IPS-18c (cell line): ENCODE measurements around the gene CHCHD3.

Experiments
- H3K4me3 ChIP-seq: 2 replicates; pipeline ENCODE4 v1.7.0; 2013; ENCODE audit warnings: low read depth, mild to moderate bottlenecking, low read length, moderate library complexity; ENCODE audit not compliant: insufficient read depth
- H3K9me3 ChIP-seq: one replicate; pipeline ENCODE4 v1.6.1; 2013; ENCODE audit warnings: mild to moderate bottlenecking, low read length, moderate library complexity; ENCODE audit not compliant: control insufficient read depth, insufficient read depth

The CHCHD3 gene

DNA sequence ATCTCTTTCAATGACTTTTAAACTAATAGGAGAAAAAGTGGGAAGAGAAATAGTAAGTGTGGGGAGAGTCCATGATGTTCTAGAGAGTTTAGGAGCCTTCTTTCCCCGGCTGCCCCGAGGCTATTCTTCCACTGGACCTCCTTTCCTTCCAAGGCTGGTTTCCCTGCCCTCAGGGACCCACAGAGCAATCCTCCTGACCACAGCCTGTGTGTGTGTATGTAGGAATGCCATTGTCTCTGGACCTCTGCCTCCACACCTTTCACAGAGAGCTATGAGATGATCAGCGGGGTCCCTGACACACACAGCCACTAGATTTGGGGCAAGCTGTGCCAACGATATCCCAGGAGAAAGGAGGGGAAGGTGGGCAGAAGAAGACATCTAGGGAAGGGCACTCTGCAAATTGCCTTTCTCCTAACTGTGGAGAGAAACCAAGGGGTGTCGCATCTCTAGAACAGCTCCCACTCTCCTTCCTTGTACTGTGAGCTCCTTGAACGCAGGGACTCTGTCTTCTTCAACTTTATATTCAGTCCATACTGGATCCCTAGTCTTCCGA is 13.3 kb upstream of the CHCHD3 start:
- Histone ChIP-seq H3K4me3 (no peak overlapping the region), H3K9me3 (no peaks in the 10 kb centered on the region)

GRCh38 chr7:133091943-133092464 is 10.1 kb upstream of the CHCHD3 start:
- H3K4me3 ChIP-seq, result no peak overlapping the region
- H3K9me3 ChIP-seq, result no peaks in the 10 kb centered on the region

GRCh38 chr7:133082390-133082766 is 488 bp upstream of the CHCHD3 start:
- H3K9me3 ChIP-seq, result no peaks in the 10 kb centered on the region
- H3K4me3 ChIP-seq, result no peak overlapping the region; the same call in 1 of the 2 replicates

DNA sequence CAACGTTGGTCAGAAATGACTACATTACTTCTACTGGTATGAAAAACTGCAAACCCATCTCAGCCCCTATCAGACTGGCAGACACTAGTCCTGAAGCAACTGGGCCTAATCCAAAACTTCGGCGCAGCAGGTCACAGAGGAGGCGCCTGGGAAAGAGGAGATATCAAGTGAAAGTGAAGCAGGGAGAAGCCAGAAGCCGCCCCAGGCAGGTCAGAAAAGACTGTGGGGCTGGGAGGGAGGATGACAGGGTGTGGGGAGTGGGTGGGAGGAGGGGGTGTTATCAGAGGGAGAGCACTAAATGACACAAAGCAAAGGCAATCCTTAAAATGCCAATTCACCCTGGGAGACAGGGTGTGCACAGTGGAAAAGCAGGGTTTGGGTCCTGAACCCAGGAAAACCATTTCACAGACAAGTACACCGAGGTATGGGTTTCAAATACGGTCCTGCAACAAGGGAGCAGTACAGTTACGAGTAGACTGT is 731 bp downstream of the CHCHD3 start:
- Histone ChIP-seq H3K4me3 (peak overlapping the region; percentile 91), H3K9me3 (no peaks in the 10 kb centered on the region)

DNA sequence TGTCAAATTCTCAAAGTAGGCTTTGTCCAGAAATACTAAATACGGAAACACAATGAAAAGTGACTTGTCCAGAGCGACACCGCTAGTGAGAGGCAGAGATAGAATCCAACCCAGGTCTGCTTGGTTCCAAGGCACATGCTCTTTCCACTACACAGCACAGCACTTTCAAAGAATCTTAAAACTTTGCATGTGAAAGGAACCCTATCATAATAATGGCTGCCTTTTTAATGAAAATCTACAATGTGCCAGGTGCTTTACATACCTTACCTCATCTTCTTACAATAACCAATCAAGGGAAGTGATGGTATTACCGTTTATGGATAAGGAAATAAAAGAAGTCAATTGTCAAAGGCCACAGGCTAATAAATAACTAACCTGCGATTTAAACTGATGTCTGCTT is 2.6 kb downstream of the CHCHD3 start:
- Histone ChIP-seq H3K4me3 (no peak overlapping the region), H3K9me3 (no peaks in the 10 kb centered on the region)

DNA sequence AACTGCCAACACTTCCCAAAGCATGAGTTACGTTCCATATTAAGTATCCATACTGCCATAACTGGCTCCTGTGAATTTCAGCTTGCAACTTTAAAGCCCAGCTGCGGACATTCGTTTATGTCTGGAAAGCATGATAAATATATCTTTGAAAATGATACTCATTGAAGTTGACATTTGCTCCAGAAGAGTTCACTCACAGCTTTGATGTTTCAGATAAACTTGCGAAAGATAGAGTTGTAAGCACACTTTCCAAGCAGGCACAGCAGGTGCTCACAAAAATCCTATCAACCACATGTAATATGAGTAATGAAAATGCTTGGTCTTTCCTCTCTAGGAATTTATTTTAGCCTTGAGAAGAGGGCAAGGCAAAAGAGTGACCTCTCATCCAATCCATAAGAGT is 4.5 kb downstream of the CHCHD3 start:
- no peaks in the 10 kb centered on the region for H3K9me3 ChIP-seq
- no peak overlapping the region for H3K4me3 ChIP-seq

- H3K9me3 ChIP-seq, result no peaks in the 10 kb centered on the region
- H3K4me3 ChIP-seq, result no peak overlapping the region
These were observed 5.7 kb downstream of the CHCHD3 start for GRCh38 chr7:133076142-133076541.

DNA sequence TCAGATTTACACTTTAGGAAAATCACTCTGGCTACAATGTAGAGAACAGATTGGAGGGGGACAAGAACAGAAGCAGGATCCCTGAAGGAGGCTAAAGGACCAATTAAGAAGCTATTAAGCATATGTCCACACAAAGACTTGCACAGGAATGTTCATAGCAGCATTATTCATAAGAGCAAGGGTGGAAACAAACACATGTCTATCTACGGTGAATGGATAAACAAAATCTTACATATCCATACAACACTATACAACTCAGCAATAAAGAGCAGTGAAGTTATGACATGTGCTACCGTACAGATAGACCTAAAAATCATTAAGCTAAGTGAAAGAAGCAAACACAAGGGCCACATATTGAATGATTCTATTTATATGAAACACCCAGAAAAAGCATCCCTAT is 10.4 kb downstream of the CHCHD3 start:
- no peak overlapping the region for H3K4me3 ChIP-seq

GRCh38 chr7:133070562-133070961 is 11.3 kb downstream of the CHCHD3 start:
- Histone ChIP-seq H3K9me3 (no peaks in the 10 kb centered on the region), H3K4me3 (no peak overlapping the region)

More for the DNA sequence above, 10.4 kb downstream of the CHCHD3 start:
- no peaks in the 10 kb centered on the region for H3K9me3 ChIP-seq

DNA sequence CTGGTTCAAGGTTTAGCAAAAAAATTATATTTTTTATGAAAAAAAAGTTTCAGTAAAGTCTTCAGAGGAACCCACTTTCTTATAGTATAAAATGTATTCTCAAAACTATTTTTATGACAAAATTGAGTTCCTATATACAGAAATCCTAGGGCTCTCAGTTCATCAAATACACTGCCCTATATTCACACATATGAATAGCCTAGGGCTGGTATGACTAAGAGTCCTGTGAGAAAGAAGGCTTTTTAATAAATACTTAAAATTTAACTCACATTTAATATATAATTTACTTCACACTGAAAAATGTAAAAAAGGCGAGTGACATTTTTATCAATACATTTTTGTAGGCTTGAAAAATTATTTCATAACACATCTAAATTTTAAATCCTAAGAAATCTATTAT is 16.6 kb downstream of the CHCHD3 start:
- no peaks in the 10 kb centered on the region for H3K9me3 ChIP-seq
- H3K4me3 ChIP-seq, result no peak overlapping the region

- H3K9me3 ChIP-seq, result no peaks in the 10 kb centered on the region
These were observed 17.6 kb downstream of the CHCHD3 start for GRCh38 chr7:133064082-133064820.

GRCh38 chr7:133061792-133062191 is 20.1 kb downstream of the CHCHD3 start:
- Histone ChIP-seq H3K9me3 (no peaks in the 10 kb centered on the region), H3K4me3 (no peak overlapping the region)

More at GRCh38 chr7:133064082-133064820, 17.6 kb downstream of the CHCHD3 start:
- no peak overlapping the region for H3K4me3 ChIP-seq

GRCh38 chr7:133061357-133061756 is 20.5 kb downstream of the CHCHD3 start:
- no peaks in the 10 kb centered on the region for H3K9me3 ChIP-seq
- no peak overlapping the region for H3K4me3 ChIP-seq

DNA sequence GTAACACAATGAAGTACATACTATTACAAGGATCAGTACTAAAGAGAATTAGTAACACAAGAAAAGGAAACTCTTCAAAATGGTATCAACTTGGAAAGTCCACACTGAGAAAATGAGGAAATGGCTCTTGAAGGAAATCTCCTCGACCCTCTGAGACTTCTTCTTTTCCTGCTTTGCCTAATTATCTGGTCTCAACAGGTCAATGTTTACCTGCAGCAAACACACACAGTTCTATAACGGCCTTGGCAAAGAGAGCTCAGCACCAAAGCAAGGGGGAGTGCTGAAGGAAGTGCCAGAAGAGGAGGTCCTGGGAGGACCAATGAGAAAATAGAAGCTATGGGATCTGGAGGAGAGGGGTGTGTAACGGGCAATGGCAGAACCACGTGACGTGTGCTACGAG is 21.9 kb downstream of the CHCHD3 start:
- H3K4me3 ChIP-seq, result no peak overlapping the region
- H3K9me3 ChIP-seq, result no peaks in the 10 kb centered on the region

- no peaks in the 10 kb centered on the region for H3K9me3 ChIP-seq
- H3K4me3 ChIP-seq, result no peak overlapping the region
These were observed 22.6 kb downstream of the CHCHD3 start for GRCh38 chr7:133059263-133059662.

GRCh38 chr7:133056370-133057238 is 25.3 kb downstream of the CHCHD3 start:
- no peaks in the 10 kb centered on the region for H3K9me3 ChIP-seq
- H3K4me3 ChIP-seq, result no peak overlapping the region

- Histone ChIP-seq H3K4me3 (no peak overlapping the region), H3K9me3 (no peaks in the 10 kb centered on the region)
These were observed 27.6 kb downstream of the CHCHD3 start for GRCh38 chr7:133054162-133054840.
